GM19043 (cell line): Measurements from ENCODE around the gene SEC11A.
"Not testable (repeated sequence)": the region's sequence is repeated elsewhere in the genome, so short reads cannot be mapped to it uniquely, and the experiment has no call there.

ENCODE experiments used
- ATAC-seq: cut with Tn5 transposase; IDR thresholded peaks from one replicate; pipeline ENCODE4 v1.9.1; 2021; ENCODE audit warnings: low read depth; ENCODE audit not compliant: unreplicated experiment

SEC11A gene

GRCh38 chr15:84645997-84646396 lies 69.9 kb downstream of the SEC11A start:
- ATAC-seq, result no peak

GRCh38 chr15:84645496-84645895 lies 70.4 kb downstream of the SEC11A start:
- ATAC-seq, result no peak

GRCh38 chr15:84643838-84644237 lies 72.1 kb downstream of the SEC11A start:
- no peak for ATAC-seq

- not testable (repeated sequence) for ATAC-seq
These were observed 73.3 kb downstream of the SEC11A start for GRCh38 chr15:84642640-84643039.

GRCh38 chr15:84641871-84642270 lies 74.1 kb downstream of the SEC11A start:
- not testable (repeated sequence) for ATAC-seq

- ATAC-seq, result no peak
These were observed 77.8 kb downstream of the SEC11A start for GRCh38 chr15:84638103-84638502.

GRCh38 chr15:84634228-84634837 lies 81.6 kb downstream of the SEC11A start:
- no peak for ATAC-seq

GRCh38 chr15:84633311-84634227 lies 82.4 kb downstream of the SEC11A start:
- ATAC-seq, result peak; percentile 39

- ATAC-seq, result no peak
These were observed 84.2 kb downstream of the SEC11A start for GRCh38 chr15:84631706-84632272.

- ATAC-seq, result no peak
These were observed 86.9 kb downstream of the SEC11A start for GRCh38 chr15:84629033-84629432.

- no peak for ATAC-seq
These were observed 90.8 kb downstream of the SEC11A start for GRCh38 chr15:84625123-84625522.

- ATAC-seq, result no peak
These were observed 91.6 kb downstream of the SEC11A start for GRCh38 chr15:84624359-84624758.

GRCh38 chr15:84621358-84621979 lies 94.5 kb downstream of the SEC11A start:
- ATAC-seq, result no peak

GRCh38 chr15:84620626-84621025 lies 95.3 kb downstream of the SEC11A start:
- no peak for ATAC-seq
